GM12878 (cell line): ENCODE measurements around the gene ACACA. TPM values are rescaled to one million over a fixed set of nuclear protein-coding genes. Genes with fewer than 3 reads are reported as not detected.

ENCODE experiments used
- ATAC-seq: fragments of 200-7000 bp; cut with Tn5 transposase; 3 replicates; pipeline ENCODE4 v1.9.1; 2020; ENCODE audit warnings: mild to moderate bottlenecking, moderate library complexity
- BruUV-seq: library from RNA; stranded (reverse); fragments of 400-500 nt; replicated peaks from 2 replicates; lab custom pipeline; 2021; lab: Mats Ljungman, UMichigan
- CTCF ChIA-PET: fragments of 300-600 bp; sonication (Branson Sonifier 250); formaldehyde crosslinking; extraction: SDS; loops from one replicate; lab custom pipeline; 2021; ENCODE audit warnings: inconsistent platforms; lab: Yijun Ruan, JAX
- POLR2A ChIA-PET: fragments of 350-600 bp; formaldehyde crosslinking; extraction: SDS; loops from one replicate; lab custom pipeline; 2021; ENCODE audit warnings: inconsistent platforms; lab: Charles Lee
- RAD21 ChIA-PET: fragments of 300-600 bp; sonication (Branson Sonifier 250); formaldehyde crosslinking; loops from one replicate; lab custom pipeline; 2023; ENCODE audit warnings: antibody characterized with exemption; ENCODE audit not compliant: unreplicated experiment; lab: Charles Lee
- SMC1A ChIA-PET: fragments of 300-600 bp; sonication (Branson Sonifier 250); formaldehyde crosslinking; loops from one replicate; lab custom pipeline; 2023; ENCODE audit not compliant: unreplicated experiment, uncharacterized antibody; lab: Charles Lee
- DNase-seq: peaks from one replicate; pipeline ENCODE4 v3.0.0-alpha.2; 2011; ENCODE audit warnings: low read depth, low spot score
- FAIRE-seq: peaks from 3 replicates; lab custom pipeline; 2011; peaks lifted over from hg19 to GRCh38; lab: Jason Lieb, UNC
- H2AFZ ChIP-seq: 2 replicates; pipeline ENCODE4 v1.6.0; 2011; ENCODE audit warnings: low read depth, low read length, control low read depth; ENCODE audit not compliant: control insufficient read depth
- H3K27ac ChIP-seq: 2 replicates; pipeline ENCODE4 v1.5.1; 2011; ENCODE audit warnings: control low read depth; ENCODE audit not compliant: control insufficient read depth, insufficient read depth
- H3K27me3 ChIP-seq, 2 experiments: replicated peaks in 1 of 2; 2 replicates each; pipeline versions ENCODE4 v1.6.0 to v1.6.1; 2011; ENCODE audit warnings: low read length in 1 of 2; ENCODE audit not compliant: control insufficient read depth in 2 of 2, insufficient read depth in 2 of 2
- H3K36me3 ChIP-seq, 2 experiments: 2 replicates each; pipeline ENCODE4 v1.5.1; 2011; ENCODE audit warnings: low read length in 1 of 2; ENCODE audit not compliant: control insufficient read depth in 2 of 2, insufficient read depth in 2 of 2
- H3K4me1 ChIP-seq: 2 replicates; pipeline ENCODE4 v1.6.1; 2011; ENCODE audit warnings: mild to moderate bottlenecking, low read length, moderate library complexity, mixed read lengths; ENCODE audit not compliant: control insufficient read depth, insufficient read depth
- H3K4me2 ChIP-seq: 2 replicates; pipeline ENCODE4 v1.6.0; 2011; ENCODE audit warnings: control low read depth; ENCODE audit not compliant: control insufficient read depth, insufficient read depth
- H3K4me3 ChIP-seq: fragments of 200-600 bp; sonication (generic); 2 replicates; pipeline ENCODE4 v1.5.1; 2016
- H3K79me2 ChIP-seq: 2 replicates; pipeline ENCODE4 v1.6.0; 2011; ENCODE audit warnings: low read length; ENCODE audit not compliant: control insufficient read depth, insufficient read depth
- H3K9ac ChIP-seq: 2 replicates; pipeline ENCODE4 v1.8.0; 2011; ENCODE audit warnings: low read length, control low read depth, mixed read lengths; ENCODE audit not compliant: control insufficient read depth, insufficient read depth
- H3K9me3 ChIP-seq: replicated peaks from 3 replicates; pipeline ENCODE4 v1.5.1; 2011; ENCODE audit warnings: mild to moderate bottlenecking, low read length; ENCODE audit not compliant: control insufficient read depth, insufficient read depth
- H4K20me1 ChIP-seq: 2 replicates; pipeline ENCODE4 v1.6.0; 2011; ENCODE audit not compliant: control insufficient read depth, insufficient read depth
- HCFC1 ChIP-seq: fragments of 150-350 bp; IDR thresholded peaks from 2 replicates; pipeline ENCODE4 v1.6.1; 2014; ENCODE audit warnings: low read length
- IRF4 ChIP-seq: IDR thresholded peaks from 2 replicates; pipeline ENCODE4 v1.6.1; 2011; ENCODE audit warnings: low read depth, low read length
- KDM1A ChIP-seq: fragments of 200-600 bp; sonication (generic); IDR thresholded peaks from 2 replicates; pipeline ENCODE4 v1.6.1; 2016; ENCODE audit warnings: borderline replicate concordance
- NRF1 ChIP-seq: conservative IDR thresholded peaks from 2 replicates; pipeline ENCODE4 v1.6.1; 2011; ENCODE audit warnings: mild to moderate bottlenecking, low read depth, low read length, improper control_type of control experiment
- PBX3 ChIP-seq: IDR thresholded peaks from 2 replicates; pipeline ENCODE4 v1.6.1; 2011; ENCODE audit warnings: mild to moderate bottlenecking, low read depth, low read length, moderate library complexity; ENCODE audit not compliant: insufficient replicate concordance
- ZBTB11 ChIP-seq: fragments of 450-650 bp; formaldehyde crosslinking; IDR thresholded peaks from 2 replicates; pipeline ENCODE4 v1.5.0; 2022; ENCODE audit warnings: mild to moderate bottlenecking, missing genetic modification characterization
- ZNF384 ChIP-seq: IDR thresholded peaks from 2 replicates; pipeline ENCODE4 v1.6.1; 2012; ENCODE audit warnings: low read depth, mild to moderate bottlenecking, low read length, improper control_type of control experiment, borderline replicate concordance
- ZNF687 ChIP-seq: fragments of 450-650 bp; IDR thresholded peaks from 2 replicates; pipeline ENCODE4 v1.6.1; 2017; ENCODE audit warnings: mild to moderate bottlenecking, moderate library complexity
- in situ Hi-C: fragments of 300-500 bp; cut with MboI; formaldehyde crosslinking; loops from 9 replicates; pipeline ENCODE4 v1.14.3; 2018; ENCODE audit warnings: mixed read lengths
- intact Hi-C: fragments of 100-400 bp; cut with micrococcal nuclease; formaldehyde crosslinking; loops from one replicate; pipeline ENCODE4 v1.14.2; 2022; ENCODE audit not compliant: unreplicated experiment
- polyA plus RNA-seq, 11 experiments: library from polyadenylated mRNA; depleted of rRNA in 4 of 11; unstranded in 6 of 11; stranded (reverse) in 5 of 11; fragments of >200 nt; fragmentation: Nextera tagmentation in 4 of 11; fragmentation: Illumina TruSeq in 1 of 11; extraction: Ambion mirVana in 4 of 11; extraction: Trizol in 1 of 11; gene quantifications; 1 replicate in 1 of 11; 2 replicates in 10 of 11; pipeline versions ENCODE4 v1.2.1 to v1.2.3, GENCODE V29; 2011 to 2016; ENCODE audit warnings: inconsistent platforms in 2 of 11, missing spikeins in 2 of 11, low read depth in 1 of 11
- total RNA-seq, 4 experiments: library from RNA; depleted of rRNA in 3 of 4; stranded (reverse); fragments of >200 nt in 3 of 4; fragmentation: Illumina TruSeq in 1 of 4; extraction: Trizol in 1 of 4; gene quantifications; 2 replicates each; pipeline versions ENCODE4 v1.2.1 to v1.2.3, GENCODE V29; 2013 to 2021

ACACA gene
- total and polyA plus RNA-seq, 10 of the 15 experiments (the other 5 are each of a cell fraction or from before 2014, with no cell fraction given): 12.9 to 74.2 (median 32.0) TPM

GRCh38 chr17:37400505-37400904 is 6.1 kb downstream of the ACACA start:
- no peak overlapping the region for H3K4me3 ChIP-seq
- no peak for ATAC-seq
- no peaks in the 10 kb centered on the region for H4K20me1 ChIP-seq
- ChIA-PET SMC1A (interaction anchor here (1.4 to 1.7 kb wide), 2 partner anchors 29 to 391 kb away, joined by 3 to 4 read pairs; no protein-coding TSS in a partner anchor), RAD21 (interaction anchor here (5.2 kb wide), 1 partner anchor 25 kb away, joined by 81 read pairs; the partner anchor contains the start of gene C17orf78), CTCF (interaction anchor here (0.6 to 10.0 kb wide), 6 partner anchors 14 to 1787 kb away, joined by 3 to 187 read pairs (median 3); partner anchors contain the start of gene C17orf78), POLR2A (no interaction called here)
- DNase-seq: no peak
- in situ Hi-C loops (no loop called here), intact Hi-C loops (no loop called here)
- H3K9me3 ChIP-seq: no peaks in the 10 kb centered on the region
- H3K9ac ChIP-seq: no peak overlapping the region
- no peak overlapping the region for H3K27ac ChIP-seq
- H3K27me3 ChIP-seq: no peaks in the 10 kb centered on the region
- H3K79me2 ChIP-seq: peaks cover 9% of the 10 kb centered on the region
- H3K4me2 ChIP-seq: no peak overlapping the region
- TF ChIP-seq IRF4 (no peak), PBX3 (no peak), NRF1 (no peak), ZNF687 (no peak), ZBTB11 (no peak), KDM1A (no peak), HCFC1 (no peak), ZNF384 (no peak)
- H3K36me3 ChIP-seq: no peaks in the 10 kb centered on the region
- peaks cover 17% of the 10 kb centered on the region for H3K4me1 ChIP-seq
- no TSS peak for BruUV-seq
- H2AFZ ChIP-seq: no peak overlapping the region
- FAIRE-seq: no peak
